NCI-H1930 (cell line): Measurements from ENCODE around the gene BBOX1.
"Not testable (repeated sequence)": the region's sequence is repeated elsewhere in the genome, so short reads cannot be mapped to it uniquely, and the experiment has no call there.

ENCODE experiments used
- DNase-seq, 2 experiments: peaks; one replicate each; lab custom pipeline; 2025; lab: John Stamatoyannopoulos, UW

BBOX1 gene

DNA sequence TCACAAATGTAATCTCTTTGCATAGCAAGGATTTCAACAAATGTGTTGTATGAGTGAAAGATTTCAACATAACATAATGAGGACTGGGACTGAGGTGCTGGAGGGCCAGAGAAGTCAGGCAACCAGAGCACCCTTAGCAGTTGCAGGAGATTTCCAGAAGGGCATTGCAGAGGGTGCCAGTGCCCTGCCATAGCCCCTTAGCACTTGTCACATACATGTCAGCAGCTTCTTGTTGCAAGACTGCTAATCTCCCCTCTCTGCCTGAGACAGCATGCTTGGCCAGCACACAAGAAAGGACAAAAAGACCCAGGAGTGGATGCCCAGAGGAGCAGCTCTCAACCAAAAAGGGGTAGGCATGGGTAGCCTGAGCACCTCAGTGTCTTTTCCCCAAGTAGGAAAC, 43.2 kb downstream of the BBOX1 start:
- no peak for DNase-seq

DNA sequence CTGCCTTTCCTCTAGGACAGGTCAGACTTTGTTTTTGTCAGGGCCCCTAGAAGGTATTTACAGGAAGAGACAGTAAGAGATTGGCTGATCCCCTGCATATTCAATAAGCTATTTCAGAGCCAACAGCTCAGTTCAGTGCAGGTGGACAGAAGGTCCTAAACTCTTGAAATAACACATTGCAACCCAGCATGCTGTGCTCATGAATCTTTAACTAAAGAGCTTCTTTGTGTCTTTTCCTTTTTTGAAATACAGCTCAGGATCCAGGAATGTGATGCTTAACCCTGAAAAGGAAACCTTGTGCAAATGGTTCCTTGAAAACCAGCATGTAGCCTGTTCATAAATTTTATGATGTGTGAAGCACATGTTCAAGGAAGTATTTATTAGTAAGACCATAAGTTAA, 43.9 kb downstream of the BBOX1 start:
- DNase-seq: no peak

- no peak for DNase-seq
These were observed 44.5 kb downstream of the BBOX1 start for GRCh38 chr11:27085111-27085510.

GRCh38 chr11:27085605-27086004, 45.0 kb downstream of the BBOX1 start:
- DNase-seq: no peak

DNA sequence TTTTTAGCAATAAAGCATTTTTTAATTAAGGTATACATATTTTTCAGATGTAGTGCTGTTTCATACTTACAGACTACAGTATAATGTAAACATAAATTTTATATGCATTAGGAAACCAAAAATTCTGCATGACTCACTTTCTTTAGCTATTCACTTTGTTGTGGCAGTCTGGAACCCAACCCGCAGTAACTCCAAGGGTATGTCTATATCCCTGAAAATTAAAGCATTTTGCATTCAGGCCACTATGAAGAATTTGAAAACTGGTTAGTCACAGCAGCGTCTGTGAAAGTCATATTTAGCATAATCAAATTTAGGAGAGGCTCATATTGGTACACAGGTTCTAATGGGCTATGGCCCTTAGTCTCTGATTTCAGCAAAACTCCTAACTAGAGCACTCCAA, 46.8 kb downstream of the BBOX1 start:
- DNase-seq: no peak

DNA sequence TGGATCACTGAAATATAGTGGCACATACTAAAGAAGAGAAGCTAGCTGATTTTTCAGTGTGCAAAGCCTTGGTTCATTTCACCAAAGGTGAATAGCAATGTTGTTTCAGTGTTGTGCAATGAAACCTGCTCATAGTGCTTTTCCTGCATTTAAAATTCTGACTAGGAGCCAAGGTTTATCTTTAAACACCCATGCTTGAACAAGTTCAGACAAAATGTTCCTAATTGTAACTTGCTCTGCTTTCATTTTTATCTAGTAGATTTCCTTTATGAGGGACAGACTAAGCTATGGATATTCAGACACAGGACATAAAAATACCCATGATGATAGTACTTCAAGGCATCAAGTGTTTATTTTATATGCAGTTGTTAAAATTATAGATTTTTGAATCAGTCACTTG, 47.7 kb downstream of the BBOX1 start:
- DNase-seq: no peak

DNA sequence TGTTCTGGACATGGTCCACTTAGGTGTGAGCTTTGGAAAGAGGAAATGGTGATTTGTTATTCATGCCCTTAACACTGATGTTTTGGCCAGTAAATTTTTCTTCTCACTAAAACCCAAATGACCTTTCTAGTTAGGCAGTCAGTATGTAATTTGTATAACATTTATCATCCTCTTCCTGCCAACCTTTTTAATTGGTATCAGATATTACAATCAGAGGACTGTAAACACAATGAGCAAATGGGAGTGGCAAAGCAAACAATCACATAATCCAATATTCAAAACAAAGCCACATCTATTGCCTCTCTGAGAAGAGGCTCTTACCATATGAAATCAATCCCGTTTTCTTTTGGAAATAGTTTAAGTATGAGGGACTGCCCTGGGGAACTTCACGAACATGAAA, 49.1 kb downstream of the BBOX1 start:
- no peak for DNase-seq

GRCh38 chr11:27090357-27090948, 49.8 kb downstream of the BBOX1 start:
- not testable (repeated sequence) for DNase-seq

DNA sequence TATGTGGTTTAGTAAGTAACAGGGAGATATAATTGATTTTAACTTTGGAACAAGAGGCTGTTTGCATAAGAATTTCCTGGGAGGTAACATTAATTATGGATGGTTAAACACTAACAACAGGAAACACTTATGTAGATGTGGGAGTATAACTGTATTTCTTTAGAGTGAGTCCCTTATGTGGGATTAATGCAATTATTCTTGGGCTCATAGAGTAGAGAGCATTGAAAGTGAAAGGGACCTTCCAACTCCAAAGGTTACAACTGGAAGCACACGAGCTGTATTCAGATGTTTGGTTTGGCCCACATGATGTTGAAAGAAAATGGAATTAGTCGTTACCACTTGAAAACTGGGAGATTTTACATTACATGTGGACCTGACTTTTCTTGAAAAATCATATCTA, 53.5 kb downstream of the BBOX1 start:
- DNase-seq: no peak

DNA sequence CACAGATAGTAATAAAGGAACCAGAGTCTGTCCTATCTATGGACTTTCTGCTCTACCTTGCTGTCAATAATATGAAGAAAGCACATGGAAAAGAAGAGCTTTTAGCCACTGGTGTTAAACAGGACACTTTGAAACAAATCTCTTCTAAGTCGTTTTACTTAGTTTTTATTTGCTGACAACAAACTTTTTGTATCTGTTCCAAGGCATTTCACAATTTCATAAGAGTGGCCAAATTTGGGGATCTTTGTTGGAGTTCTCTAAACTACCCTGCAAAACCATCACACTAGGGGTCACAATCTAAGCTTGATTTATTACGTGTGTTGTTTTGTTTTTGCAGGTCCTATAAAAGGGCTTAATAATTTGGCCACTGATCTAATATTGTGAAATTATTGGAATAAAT, 54.4 kb downstream of the BBOX1 start:
- DNase-seq: no peak

GRCh38 chr11:27095887-27096286, 55.3 kb downstream of the BBOX1 start:
- DNase-seq: no peak

DNA sequence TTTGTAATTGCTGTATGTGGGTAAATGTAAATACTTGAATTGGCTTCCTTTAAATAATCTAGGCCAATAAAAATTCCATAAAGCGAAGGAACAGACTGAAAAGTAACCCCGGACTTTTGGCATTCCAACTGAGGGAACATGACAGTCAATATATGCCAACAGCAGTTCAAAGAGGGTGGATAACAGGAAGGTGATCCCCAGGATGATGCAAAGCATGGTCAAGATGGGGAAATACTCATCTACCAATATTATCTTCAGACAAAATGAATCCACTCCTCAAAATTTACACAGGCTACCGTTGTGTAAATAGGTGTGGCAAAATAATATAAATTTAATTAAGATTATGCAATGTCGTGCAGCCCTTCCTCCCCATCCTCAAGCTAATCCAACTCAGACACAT, 56.9 kb downstream of the BBOX1 start:
- no peak for DNase-seq

GRCh38 chr11:27100534-27100933, 59.9 kb downstream of the BBOX1 start:
- no peak for DNase-seq

DNA sequence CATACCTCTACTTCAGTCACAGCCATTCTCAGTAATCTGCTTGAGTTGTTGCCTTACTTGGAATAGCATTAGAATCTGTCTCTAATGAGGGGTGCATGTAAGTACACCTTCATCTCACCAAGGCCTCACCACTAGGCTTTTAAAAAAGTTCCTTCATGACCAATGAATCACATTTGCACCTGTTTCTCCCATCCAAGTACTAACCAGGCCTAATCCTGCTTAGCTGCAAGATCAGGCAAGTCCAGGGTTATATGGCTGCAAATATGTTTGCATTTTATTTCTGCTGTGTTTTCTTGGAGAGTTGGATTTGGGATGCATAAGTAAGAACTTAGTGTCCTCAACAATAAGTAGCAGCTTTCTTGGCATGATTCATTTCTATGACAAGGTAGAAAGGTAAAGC, 66.9 kb downstream of the BBOX1 start:
- no peak for DNase-seq

DNA sequence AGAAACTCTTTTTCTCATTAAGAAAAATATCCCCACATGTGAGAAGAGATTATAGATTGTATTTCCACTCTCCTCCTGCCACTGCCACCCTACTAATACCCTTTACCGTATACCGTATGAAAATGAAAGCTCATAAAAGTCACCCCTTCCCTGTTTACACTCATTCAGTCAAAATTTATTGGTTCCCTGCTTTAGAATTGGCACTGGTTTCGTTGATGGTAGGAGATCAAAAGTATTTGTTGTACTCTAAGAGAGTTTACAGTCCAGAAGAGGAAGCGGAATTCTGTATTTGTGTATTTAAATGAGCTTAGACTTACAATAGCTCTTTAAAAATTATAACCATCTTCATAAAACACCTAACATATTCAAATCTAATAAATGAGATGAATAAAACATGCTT, 68.2 kb downstream of the BBOX1 start:
- DNase-seq: no peak

- no peak for DNase-seq
These were observed 71.3 kb downstream of the BBOX1 start for GRCh38 chr11:27111896-27112295.

- no peak for DNase-seq
These were observed 72.3 kb downstream of the BBOX1 start for GRCh38 chr11:27112946-27113345.

DNA sequence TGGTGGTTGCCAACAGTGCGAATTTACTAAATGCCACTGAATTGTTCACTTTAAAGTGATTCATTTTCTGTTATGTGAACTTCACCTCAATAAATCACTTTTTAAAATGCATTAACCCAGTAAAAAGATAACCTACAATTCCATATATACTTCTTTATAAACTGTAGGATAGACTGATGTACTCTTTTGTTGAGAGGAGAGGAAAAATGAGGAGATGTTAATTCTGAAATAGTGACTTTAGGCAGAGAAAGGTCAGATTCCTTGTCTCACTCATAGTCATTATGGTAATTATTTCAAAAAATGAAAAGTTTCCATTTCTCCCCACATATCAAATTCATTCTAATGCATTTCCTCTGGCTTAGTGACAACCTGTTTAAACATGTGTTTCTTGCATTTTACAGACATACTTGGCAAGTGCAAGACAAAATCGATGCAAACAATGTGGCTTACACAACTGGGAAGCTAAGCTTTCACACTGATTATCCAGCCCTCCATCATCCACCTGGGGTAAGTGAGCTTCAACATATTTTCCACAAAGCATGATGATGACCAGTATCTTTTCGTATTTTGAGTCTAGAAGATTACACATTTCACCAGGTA, 74.5 kb downstream of the BBOX1 start:
- no peak for DNase-seq

GRCh38 chr11:27116684-27117083, 76.1 kb downstream of the BBOX1 start:
- no peak for DNase-seq

- no peak for DNase-seq
These were observed 77.8 kb downstream of the BBOX1 start for GRCh38 chr11:27118371-27118770.

- no peak for DNase-seq
These were observed 78.3 kb downstream of the BBOX1 start for GRCh38 chr11:27118949-27119348.

DNA sequence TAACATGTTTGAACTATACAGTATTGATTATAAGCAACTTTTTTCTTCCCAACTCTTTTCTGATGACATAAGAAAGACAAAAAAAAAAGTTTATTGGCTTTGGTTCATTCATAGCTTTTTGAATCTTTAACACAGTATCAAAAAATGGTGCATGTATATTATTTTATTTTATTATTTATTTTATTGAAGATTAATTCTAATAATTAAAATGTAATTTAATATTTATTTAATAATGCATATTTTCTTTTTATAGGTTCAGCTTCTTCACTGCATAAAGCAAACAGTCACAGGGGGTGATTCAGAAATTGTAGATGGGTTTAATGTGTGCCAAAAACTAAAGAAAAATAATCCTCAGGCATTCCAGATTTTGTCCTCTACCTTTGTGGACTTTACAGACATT, 78.8 kb downstream of the BBOX1 start:
- DNase-seq: no peak

- no peak for DNase-seq
These were observed 79.6 kb downstream of the BBOX1 start for GRCh38 chr11:27120211-27120610.

GRCh38 chr11:27122001-27122400, 81.4 kb downstream of the BBOX1 start:
- DNase-seq: no peak
